Natural killer cell (primary cell): ENCODE measurements around the gene IGFBP7. TPM values are rescaled to one million over a fixed set of nuclear protein-coding genes. Genes with fewer than 3 reads are reported as not detected.

Experiments used
- ATAC-seq, 3 donors: fragments of 150-1000 bp in 2 of 3; fragments of 200-7000 bp in 1 of 3; cut with Tn5 transposase; 1 replicate in 1 of 3; 2 replicates in 2 of 3; pipeline ENCODE4 v1.10.0; 2021; ENCODE audit warnings: mild to moderate bottlenecking in 2 of 3, moderate library complexity in 2 of 3
- DNase-seq, 2 donors: peaks; one replicate each; pipeline versions ENCODE4 v3.0.0 to v3.0.0-alpha.2; 2013 to 2021; ENCODE audit warnings: mixed read lengths in 1 of 2
- H3K27ac ChIP-seq: one replicate; pipeline ENCODE4 v1.5.1; 2013; ENCODE audit warnings: mild to moderate bottlenecking, low read length
- H3K27me3 ChIP-seq: one replicate; pipeline ENCODE4 v1.6.1; 2013; ENCODE audit warnings: low read length; ENCODE audit not compliant: control insufficient read depth, insufficient read depth
- H3K36me3 ChIP-seq: one replicate; pipeline ENCODE4 v1.6.1; 2013; ENCODE audit warnings: low read length; ENCODE audit not compliant: control insufficient read depth, insufficient read depth
- H3K4me1 ChIP-seq: one replicate; pipeline ENCODE4 v1.6.1; 2013; ENCODE audit warnings: low read length; ENCODE audit not compliant: control insufficient read depth, insufficient read depth
- H3K4me3 ChIP-seq: one replicate; pipeline ENCODE4 v1.5.1; 2013; ENCODE audit warnings: low read length
- H3K9me3 ChIP-seq: one replicate; pipeline ENCODE4 v1.6.1; 2013; ENCODE audit warnings: low read length; ENCODE audit not compliant: control insufficient read depth, insufficient read depth
- H3K27ac Mint-ChIP-seq, 2 donors: one replicate each; pipeline ENCODE4 v1.8.0; 2022; ENCODE audit warnings: mild to moderate bottlenecking in 2 of 2, mixed read lengths in 2 of 2, moderate library complexity in 1 of 2
- H3K27me3 Mint-ChIP-seq, 2 donors: one replicate each; pipeline ENCODE4 v1.8.0; 2022; ENCODE audit warnings: low read depth in 2 of 2, mixed read lengths in 2 of 2
- H3K36me3 Mint-ChIP-seq: one replicate; pipeline ENCODE4 v1.8.0; 2022; ENCODE audit warnings: mixed read lengths
- H3K4me1 Mint-ChIP-seq, 2 donors: one replicate each; pipeline ENCODE4 v1.8.0; 2022; ENCODE audit warnings: mixed read lengths in 2 of 2
- H3K4me3 Mint-ChIP-seq: one replicate; pipeline ENCODE4 v1.8.0; 2022; ENCODE audit warnings: mild to moderate bottlenecking, moderate library complexity, mixed read lengths
- H3K9me3 Mint-ChIP-seq, 2 donors: one replicate each; pipeline ENCODE4 v1.8.0; 2022; ENCODE audit warnings: mixed read lengths in 2 of 2
- CTCF ChIP-seq: fragments of 200-600 bp; IDR thresholded peaks from one replicate; pipeline ENCODE4 v1.8.0; 2022; ENCODE audit warnings: antibody characterized with exemption
- WGBS: methylation state at CpG from one replicate; pipeline ENCODE4 v1.1.7; 2013; ENCODE audit warnings: missing lambda C conversion rate; ENCODE audit not compliant: insufficient coverage; 5-methylcytosine and 5-hydroxymethylcytosine counted together
- intact Hi-C: fragments of 100-400 bp; cut with micrococcal nuclease; formaldehyde crosslinking; loops from one replicate; pipeline ENCODE4 v1.14.2; 2022
- total RNA-seq, 4 donors: library from RNA; stranded (reverse); fragments of 120-200 nt in 1 of 4; gene quantifications; one replicate each; pipeline versions ENCODE4 v1.2.3 to v1.2.4, GENCODE V29; 2013 to 2022

The IGFBP7 gene
- total RNA-seq, 3 donors from 2014 or later (not counting 1 experiment from before 2014, with no cell fraction given), result 88.8 to 107 (median 101) TPM

- no peaks in the 10 kb centered on the region for H3K9me3 Mint-ChIP-seq
- intact Hi-C loops, result no loop called here
- H3K4me1 ChIP-seq, result no peaks in the 10 kb centered on the region
- no peaks in the 10 kb centered on the region for H3K9me3 ChIP-seq
- H3K27ac ChIP-seq, result no peak overlapping the region
- DNase-seq, result no peak
- ATAC-seq, result no peak
- H3K36me3 ChIP-seq, result peaks cover 32% of the 10 kb centered on the region
- H3K27ac Mint-ChIP-seq, result peak overlapping the region in 1 of 2 donors; percentile 77
- no peak for TF ChIP-seq CTCF
- H3K27me3 ChIP-seq, result no peaks in the 10 kb centered on the region
- H3K4me1 Mint-ChIP-seq, result peaks cover 5 to 11% of the 10 kb centered on the region in 2 donors
- no peak overlapping the region for H3K4me3 ChIP-seq
- H3K36me3 Mint-ChIP-seq, result peaks cover 24% of the 10 kb centered on the region
- H3K4me3 Mint-ChIP-seq, result no peak overlapping the region
- WGBS, result 97% methylated on average over 2 of the region's 3 CpGs
- no peaks in the 10 kb centered on the region for H3K27me3 Mint-ChIP-seq
Observed at GRCh38 chr4:57034520-57034919, 75.7 kb downstream of the IGFBP7 start.

DNA sequence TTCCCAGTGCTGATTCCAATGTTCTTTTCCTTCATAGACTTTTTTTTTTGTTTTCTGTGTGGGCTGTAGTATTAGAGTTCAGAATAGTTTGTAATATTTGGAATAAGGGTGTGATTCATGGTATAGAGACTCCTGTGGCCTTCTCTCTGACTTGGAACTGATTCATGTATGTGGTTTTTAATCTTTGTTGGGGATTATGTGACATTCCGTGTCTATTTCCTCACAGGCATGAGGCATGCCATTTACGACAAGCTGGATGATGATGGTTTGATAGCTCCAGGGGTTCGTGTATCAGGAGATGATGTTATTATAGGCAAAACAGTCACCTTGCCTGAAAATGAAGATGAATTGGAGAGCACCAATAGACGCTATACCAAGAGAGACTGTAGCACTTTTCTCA, 87.1 kb downstream of the IGFBP7 start:
- Histone ChIP-seq H3K27ac (no peak overlapping the region), H3K9me3 (no peaks in the 10 kb centered on the region), H3K36me3 (peaks cover 84% of the 10 kb centered on the region), H3K4me3 (no peak overlapping the region), H3K4me1 (no peaks in the 10 kb centered on the region), H3K27me3 (no peaks in the 10 kb centered on the region)
- DNase-seq (no peak), ATAC-seq (no peak)
- Mint-ChIP-seq H3K4me3 (no peak overlapping the region), H3K27ac (peak overlapping the region; percentile 67 to 75), H3K4me1 (peaks cover 0 to 16% of the 10 kb centered on the region in 2 donors), H3K27me3 (no peaks in the 10 kb centered on the region), H3K36me3 (peaks cover 14% of the 10 kb centered on the region), H3K9me3 (no peaks in the 10 kb centered on the region)
- no peak for TF ChIP-seq CTCF
- intact Hi-C loops, result no loop called here
- WGBS, result 97% methylated on average over 4 of the region's 4 CpGs

GRCh38 chr4:57020467-57021101, 89.6 kb downstream of the IGFBP7 start:
- peaks cover 21% of the 10 kb centered on the region for H3K36me3 Mint-ChIP-seq
- no peaks in the 10 kb centered on the region for H3K9me3 Mint-ChIP-seq
- Histone ChIP-seq H3K36me3 (peaks cover 88% of the 10 kb centered on the region), H3K4me1 (no peaks in the 10 kb centered on the region), H3K27ac (no peak overlapping the region), H3K4me3 (no peak overlapping the region), H3K27me3 (no peaks in the 10 kb centered on the region), H3K9me3 (no peaks in the 10 kb centered on the region)
- H3K27ac Mint-ChIP-seq, result peak overlapping the region; percentile 42 to 47
- H3K4me3 Mint-ChIP-seq, result no peak overlapping the region
- peaks cover 0 to 17% of the 10 kb centered on the region in 2 donors for H3K4me1 Mint-ChIP-seq
- intact Hi-C loops, result no loop called here
- no peak for DNase-seq
- WGBS, result 98% methylated on average over 5 of the region's 5 CpGs
- TF ChIP-seq CTCF, result no peak
- no peak for ATAC-seq
- no peaks in the 10 kb centered on the region for H3K27me3 Mint-ChIP-seq

GRCh38 chr4:57018980-57019379, 91.2 kb downstream of the IGFBP7 start:
- H3K9me3 Mint-ChIP-seq, result no peaks in the 10 kb centered on the region
- H3K4me1 Mint-ChIP-seq, result peaks cover 0 to 13% of the 10 kb centered on the region in 2 donors

More at GRCh38 chr4:57018980-57019379, 91.2 kb downstream of the IGFBP7 start:
- Histone ChIP-seq H3K27me3 (no peaks in the 10 kb centered on the region), H3K36me3 (peaks cover 84% of the 10 kb centered on the region), H3K9me3 (no peaks in the 10 kb centered on the region), H3K27ac (no peak overlapping the region), H3K4me1 (no peaks in the 10 kb centered on the region), H3K4me3 (no peak overlapping the region)
- no peaks in the 10 kb centered on the region for H3K27me3 Mint-ChIP-seq
- DNase-seq (no peak), ATAC-seq (no peak)
- intact Hi-C loops, result no loop called here
- peak overlapping the region; percentile 1 to 55 for H3K27ac Mint-ChIP-seq
- H3K4me3 Mint-ChIP-seq, result no peak overlapping the region
- H3K36me3 Mint-ChIP-seq, result peaks cover 19% of the 10 kb centered on the region
- no peak for TF ChIP-seq CTCF
